CD14-positive monocyte (primary cell): ENCODE data around the gene XPR1. TPM values are rescaled to one million over a fixed set of nuclear protein-coding genes. Genes with fewer than 3 reads are reported as not detected.

Source experiments
- DNase-seq, 3 donors: peaks; one replicate each; pipeline ENCODE4 v3.0.0-alpha.2; 2011 to 2022
- H2AFZ ChIP-seq: 2 replicates; pipeline ENCODE4 v1.6.0; 2012; ENCODE audit warnings: mild to moderate bottlenecking, low read depth, low read length, inconsistent platforms; ENCODE audit not compliant: insufficient read depth, poor library complexity, severe bottlenecking
- H3K27ac ChIP-seq, 2 donors: 1 replicate in 1 of 2; 2 replicates in 1 of 2; pipeline ENCODE4 v1.5.1; 2012 to 2013; ENCODE audit warnings: low read length in 2 of 2, control low read depth in 1 of 2, inconsistent platforms in 1 of 2, low read depth in 1 of 2, mild to moderate bottlenecking in 1 of 2
- H3K27me3 ChIP-seq, 2 donors: one replicate each; pipeline versions ENCODE4 v1.6.0 to v1.6.1; 2011 to 2013; ENCODE audit warnings: low read length in 2 of 2; ENCODE audit not compliant: control insufficient read depth in 2 of 2, insufficient read depth in 2 of 2
- H3K36me3 ChIP-seq, 2 donors: replicated peaks in 1 of 2; 1 replicate in 1 of 2; 2 replicates in 1 of 2; pipeline versions ENCODE4 v1.5.1 to v1.6.1; 2012 to 2013; ENCODE audit warnings: low read length in 2 of 2, control low read depth in 1 of 2, inconsistent platforms in 1 of 2, mild to moderate bottlenecking in 1 of 2; ENCODE audit not compliant: insufficient read depth in 2 of 2, control insufficient read depth in 1 of 2
- H3K4me1 ChIP-seq, 2 donors: 1 replicate in 1 of 2; 2 replicates in 1 of 2; pipeline versions ENCODE4 v1.5.1 to v1.6.1; 2012 to 2013; ENCODE audit warnings: low read length in 2 of 2, control low read depth in 1 of 2, inconsistent platforms in 1 of 2, mild to moderate bottlenecking in 1 of 2, moderate library complexity in 1 of 2; ENCODE audit not compliant: insufficient read depth in 2 of 2, control insufficient read depth in 1 of 2
- H3K4me2 ChIP-seq: replicated peaks from 2 replicates; pipeline ENCODE3; 2012; ENCODE audit warnings: low read length, moderate library complexity, mild to moderate bottlenecking; ENCODE audit not compliant: poor library complexity, severe bottlenecking; ENCODE audit errors: extremely low read depth
- H3K4me3 ChIP-seq, 3 experiments: fragments of 200-600 bp in 1 of 3; sonication (generic) in 1 of 3; replicated peaks in 1 of 3; 1 replicate in 2 of 3; 2 replicates in 1 of 3; pipeline ENCODE4 v1.5.1; 2011 to 2013; ENCODE audit warnings: low read length in 3 of 3, mild to moderate bottlenecking in 3 of 3, control low read depth in 2 of 3, low read depth in 2 of 3, inconsistent platforms in 1 of 3, moderate library complexity in 1 of 3
- H3K79me2 ChIP-seq: 2 replicates; pipeline ENCODE4 v1.6.0; 2012; ENCODE audit warnings: mild to moderate bottlenecking, control low read depth, inconsistent platforms, low read length, moderate library complexity; ENCODE audit not compliant: insufficient read depth
- H3K9ac ChIP-seq: 2 replicates; pipeline ENCODE4 v1.6.0; 2017; ENCODE audit warnings: low read length, mild to moderate bottlenecking; ENCODE audit not compliant: insufficient read depth, poor library complexity, severe bottlenecking
- H3K9me3 ChIP-seq, 2 donors: replicated peaks in 1 of 2; 1 replicate in 1 of 2; 2 replicates in 1 of 2; pipeline versions ENCODE4 v1.5.1 to v1.6.1; 2012 to 2013; ENCODE audit warnings: low read length in 2 of 2, control low read depth in 1 of 2; ENCODE audit not compliant: control insufficient read depth in 1 of 2, insufficient read depth in 1 of 2
- H4K20me1 ChIP-seq: 2 replicates; pipeline ENCODE4 v1.6.0; 2012; ENCODE audit warnings: mild to moderate bottlenecking, low read length, control low read depth, moderate library complexity; ENCODE audit not compliant: insufficient read depth
- H3K27ac Mint-ChIP-seq, 7 donors: one replicate each; pipeline ENCODE4 v1.8.0; 2020; ENCODE audit warnings: mild to moderate bottlenecking in 7 of 7, mixed read lengths in 7 of 7, moderate library complexity in 6 of 7, inconsistent platforms in 2 of 7
- H3K27me3 Mint-ChIP-seq, 3 donors: one replicate each; pipeline ENCODE4 v1.8.0; 2021 to 2022; ENCODE audit warnings: low read depth in 3 of 3, mild to moderate bottlenecking in 3 of 3, mixed read lengths in 3 of 3, moderate library complexity in 3 of 3, inconsistent platforms in 1 of 3
- H3K36me3 Mint-ChIP-seq, 2 donors: one replicate each; pipeline ENCODE4 v1.8.0; 2020; ENCODE audit warnings: mixed read lengths in 2 of 2, inconsistent platforms in 1 of 2, mild to moderate bottlenecking in 1 of 2
- H3K4me1 Mint-ChIP-seq: one replicate; pipeline ENCODE4 v1.8.0; 2020; ENCODE audit warnings: mild to moderate bottlenecking, mixed read lengths
- H3K4me3 Mint-ChIP-seq, 2 donors: one replicate each; pipeline ENCODE4 v1.8.0; 2020; ENCODE audit warnings: mild to moderate bottlenecking in 2 of 2, mixed read lengths in 2 of 2, moderate library complexity in 1 of 2
- H3K9me3 Mint-ChIP-seq, 7 donors: one replicate each; pipeline ENCODE4 v1.8.0; 2020 to 2022; ENCODE audit warnings: mixed read lengths in 7 of 7, mild to moderate bottlenecking in 6 of 7, moderate library complexity in 6 of 7, inconsistent platforms in 2 of 7
- CTCF ChIP-seq: fragments of 200-600 bp; IDR thresholded peaks from one replicate; pipeline ENCODE4 v1.8.0; 2022; ENCODE audit warnings: antibody characterized with exemption, mild to moderate bottlenecking
- WGBS: methylation state at CpG from one replicate; pipeline ENCODE4 v1.1.5; 2013; ENCODE audit warnings: missing lambda C conversion rate; ENCODE audit not compliant: insufficient coverage; 5-methylcytosine and 5-hydroxymethylcytosine counted together
- intact Hi-C, 2 donors: fragments of 100-400 bp; cut with micrococcal nuclease; formaldehyde crosslinking; loops; one replicate each; pipeline versions ENCODE4 v1.15.0 to v1.15.1; 2023
- polyA plus RNA-seq, 3 donors: library from polyadenylated mRNA; depleted of rRNA in 1 of 3; unstranded in 2 of 3; stranded (reverse) in 1 of 3; fragments of 300-500 nt in 2 of 3; fragments of >200 nt in 1 of 3; fragmentation: Illumina TruSeq in 2 of 3; gene quantifications; 1 replicate in 2 of 3; 2 replicates in 1 of 3; pipeline ENCODE4 v1.2.3, GENCODE V29; 2012 to 2021

The XPR1 gene
- polyA plus RNA-seq, 3 donors: 4.7 to 12.5 (median 8.7) TPM

- H3K36me3 ChIP-seq: peaks cover 10 to 29% of the 10 kb centered on the region in 2 donors
- no peaks in the 10 kb centered on the region for H3K4me1 ChIP-seq
- H3K27ac ChIP-seq: no peak overlapping the region
- H4K20me1 ChIP-seq: no peaks in the 10 kb centered on the region
- no peaks in the 10 kb centered on the region for H3K79me2 ChIP-seq
- no peak overlapping the region for H3K4me2 ChIP-seq
- Mint-ChIP-seq H3K36me3 (peaks cover 18 to 42% of the 10 kb centered on the region in 2 donors), H3K4me1 (peaks cover 9% of the 10 kb centered on the region), H3K4me3 (no peak overlapping the region), H3K27ac (no peak overlapping the region), H3K9me3 (no peaks in the 10 kb centered on the region), H3K27me3 (no peaks in the 10 kb centered on the region)
- H3K27me3 ChIP-seq: no peaks in the 10 kb centered on the region
- H3K4me3 ChIP-seq: no peak overlapping the region
- no peak overlapping the region for H3K9ac ChIP-seq
- no peak for TF ChIP-seq CTCF
- intact Hi-C loops: loop anchor here (5.0 to 10.0 kb wide), 2 partner anchors 280 to 283 kb away; no protein-coding TSS in a partner anchor
- H2AFZ ChIP-seq: no peak overlapping the region
- no CpG with 5 or more reads among the region's 3 CpGs for WGBS
- no peaks in the 10 kb centered on the region for H3K9me3 ChIP-seq
- DNase-seq: no peak
Observed at GRCh38 chr1:180884588-180885300, 252.9 kb downstream of the XPR1 start.

- no CpG with 5 or more reads among the region's 2 CpGs for WGBS
- H3K9ac ChIP-seq: no peak overlapping the region
- H3K79me2 ChIP-seq: no peaks in the 10 kb centered on the region
- peaks cover 16 to 31% of the 10 kb centered on the region in 2 donors for H3K36me3 Mint-ChIP-seq
- no peaks in the 10 kb centered on the region for H4K20me1 ChIP-seq
- H3K9me3 ChIP-seq: no peaks in the 10 kb centered on the region
- H3K36me3 ChIP-seq: peaks cover 2 to 22% of the 10 kb centered on the region in 2 donors
- no peak overlapping the region for H3K27ac ChIP-seq
- H2AFZ ChIP-seq: no peak overlapping the region
- no peak overlapping the region for H3K4me2 ChIP-seq
- no peaks in the 10 kb centered on the region for H3K4me1 ChIP-seq
- no peak for DNase-seq
- no peaks in the 10 kb centered on the region for H3K27me3 Mint-ChIP-seq
- H3K4me1 Mint-ChIP-seq: peaks cover 9% of the 10 kb centered on the region
- TF ChIP-seq CTCF: no peak
- no peak overlapping the region for H3K27ac Mint-ChIP-seq
- no peaks in the 10 kb centered on the region for H3K9me3 Mint-ChIP-seq
- no peak overlapping the region for H3K4me3 ChIP-seq
- no peaks in the 10 kb centered on the region for H3K27me3 ChIP-seq
- intact Hi-C loops: loop anchor here in 1 of 2 donors (10.0 kb wide), 1 partner anchor 278 kb away; no protein-coding TSS in a partner anchor
- H3K4me3 Mint-ChIP-seq: no peak overlapping the region
Observed at GRCh38 chr1:180886338-180886737, 254.5 kb downstream of the XPR1 start.
